ENCODE data around the gene IWS1. TPM values are rescaled to one million over a fixed set of nuclear protein-coding genes. Genes with fewer than 3 reads are reported as not detected.
"Not testable (repeated sequence)": the region's sequence is repeated elsewhere in the genome, so short reads cannot be mapped to it uniquely, and the experiment has no call there.

IWS1 gene
- total RNA-seq, 2 experiments from 2014 or later = 52.5 to 58.7 TPM

GRCh38 chr2:127545189-127545588 lies 18.9 kb upstream of the IWS1 start:
- no peak for DNase-seq
- Mint-ChIP-seq H3K4me1 (no peaks in the 10 kb centered on the region), H3K36me3 (no peaks in the 10 kb centered on the region), H3K27me3 (peaks cover 9% of the 10 kb centered on the region), H3K9me3 (no peaks in the 10 kb centered on the region), H3K27ac (no peak overlapping the region), H3K4me3 (no peak overlapping the region)

GRCh38 chr2:127543013-127543501 lies 16.8 kb upstream of the IWS1 start:
- H3K9me3 Mint-ChIP-seq, H3K27me3 Mint-ChIP-seq, H3K4me3 Mint-ChIP-seq, H3K27ac Mint-ChIP-seq, DNase-seq, H3K4me1 Mint-ChIP-seq, H3K36me3 Mint-ChIP-seq: not testable (repeated sequence)

GRCh38 chr2:127542231-127542630 lies 15.9 kb upstream of the IWS1 start:
- DNase-seq = no peak
- Mint-ChIP-seq H3K36me3 (no peaks in the 10 kb centered on the region), H3K4me1 (no peaks in the 10 kb centered on the region), H3K4me3 (no peak overlapping the region), H3K9me3 (no peaks in the 10 kb centered on the region), H3K27me3 (peaks cover 4% of the 10 kb centered on the region), H3K27ac (no peak overlapping the region)

- H3K27ac Mint-ChIP-seq = no peak overlapping the region
- no peak overlapping the region for H3K4me3 Mint-ChIP-seq
Measured at GRCh38 chr2:127541809-127542208, 15.5 kb upstream of the IWS1 start.

GRCh38 chr2:127537644-127538043 lies 11.4 kb upstream of the IWS1 start:
- no peak for DNase-seq
- Mint-ChIP-seq H3K4me1 (no peaks in the 10 kb centered on the region), H3K9me3 (no peaks in the 10 kb centered on the region), H3K27me3 (peaks cover 4% of the 10 kb centered on the region), H3K4me3 (no peak overlapping the region), H3K27ac (no peak overlapping the region), H3K36me3 (no peaks in the 10 kb centered on the region)

More at GRCh38 chr2:127541809-127542208, 15.5 kb upstream of the IWS1 start:
- Mint-ChIP-seq H3K27me3 (peaks cover 4% of the 10 kb centered on the region), H3K36me3 (no peaks in the 10 kb centered on the region), H3K9me3 (no peaks in the 10 kb centered on the region), H3K4me1 (no peaks in the 10 kb centered on the region)
- DNase-seq = no peak

GRCh38 chr2:127536707-127537541 lies 10.6 kb upstream of the IWS1 start:
- no peak overlapping the region for H3K4me3 Mint-ChIP-seq

GRCh38 chr2:127535918-127536317 lies 9.6 kb upstream of the IWS1 start:
- H3K4me1 Mint-ChIP-seq = no peaks in the 10 kb centered on the region
- H3K36me3 Mint-ChIP-seq = no peaks in the 10 kb centered on the region
- H3K4me3 Mint-ChIP-seq = no peak overlapping the region

More at GRCh38 chr2:127536707-127537541, 10.6 kb upstream of the IWS1 start:
- Mint-ChIP-seq H3K4me1 (no peaks in the 10 kb centered on the region), H3K27ac (no peak overlapping the region), H3K36me3 (no peaks in the 10 kb centered on the region), H3K27me3 (no peaks in the 10 kb centered on the region), H3K9me3 (no peaks in the 10 kb centered on the region)
- DNase-seq = no peak

GRCh38 chr2:127535422-127535901 lies 9.2 kb upstream of the IWS1 start, which contains the start of gene MYO7B:
Gene MYO7B (plus strand): TSS chr2:127535683. CDS start chr2:127559723, 24,040 bp downstream.
- Mint-ChIP-seq H3K4me3 (no peak within 1 kb of the TSS), H3K27ac (no peak within 1 kb of the TSS), H3K36me3 (no peaks in the 10 kb centered on the region), H3K4me1 (no peaks in the 10 kb centered on the region), H3K27me3 (no peaks in the 10 kb centered on the region), H3K9me3 (no peaks in the 10 kb centered on the region)
- DNase-seq = no peak

More at GRCh38 chr2:127535918-127536317, 9.6 kb upstream of the IWS1 start:
- Mint-ChIP-seq H3K27me3 (no peaks in the 10 kb centered on the region), H3K27ac (no peak overlapping the region), H3K9me3 (no peaks in the 10 kb centered on the region)
- no peak for DNase-seq

GRCh38 chr2:127532296-127532695 lies 6.0 kb upstream of the IWS1 start:
- Mint-ChIP-seq H3K36me3 (no peaks in the 10 kb centered on the region), H3K9me3 (no peaks in the 10 kb centered on the region)

GRCh38 chr2:127531221-127531648 lies 4.9 kb upstream of the IWS1 start:
- H3K27me3 Mint-ChIP-seq = no peaks in the 10 kb centered on the region
- H3K4me3 Mint-ChIP-seq = no peak overlapping the region
- H3K36me3 Mint-ChIP-seq = no peaks in the 10 kb centered on the region
- peaks cover 11% of the 10 kb centered on the region for H3K4me1 Mint-ChIP-seq
- H3K27ac Mint-ChIP-seq = no peak overlapping the region
- no peaks in the 10 kb centered on the region for H3K9me3 Mint-ChIP-seq
- DNase-seq = no peak

More at GRCh38 chr2:127532296-127532695, 6.0 kb upstream of the IWS1 start:
- no peak overlapping the region for H3K27ac Mint-ChIP-seq
- peaks cover 7% of the 10 kb centered on the region for H3K4me1 Mint-ChIP-seq
- DNase-seq = no peak
- H3K27me3 Mint-ChIP-seq = no peaks in the 10 kb centered on the region
- H3K4me3 Mint-ChIP-seq = no peak overlapping the region

GRCh38 chr2:127530245-127531140 lies 4.2 kb upstream of the IWS1 start:
- Mint-ChIP-seq H3K4me1 (peaks cover 11% of the 10 kb centered on the region), H3K9me3 (no peaks in the 10 kb centered on the region), H3K4me3 (no peak overlapping the region), H3K27me3 (no peaks in the 10 kb centered on the region), H3K27ac (no peak overlapping the region), H3K36me3 (no peaks in the 10 kb centered on the region)
- DNase-seq = no peak

- DNase-seq, H3K4me3 Mint-ChIP-seq, H3K36me3 Mint-ChIP-seq, H3K27me3 Mint-ChIP-seq, H3K27ac Mint-ChIP-seq, H3K9me3 Mint-ChIP-seq: not testable (repeated sequence)
- peaks cover 11% of the 10 kb centered on the region for H3K4me1 Mint-ChIP-seq
Measured at GRCh38 chr2:127529416-127529815, 3.1 kb upstream of the IWS1 start.

- DNase-seq = no peak
- H3K9me3 Mint-ChIP-seq = no peaks in the 10 kb centered on the region
- H3K27me3 Mint-ChIP-seq = no peaks in the 10 kb centered on the region
- H3K27ac Mint-ChIP-seq = no peak overlapping the region
- no peak overlapping the region for H3K4me3 Mint-ChIP-seq
- peaks cover 8% of the 10 kb centered on the region for H3K36me3 Mint-ChIP-seq
- peaks cover 17% of the 10 kb centered on the region for H3K4me1 Mint-ChIP-seq
Measured at GRCh38 chr2:127528487-127528886, 2.2 kb upstream of the IWS1 start.

- DNase-seq = no peak
- Mint-ChIP-seq H3K36me3 (peaks cover 13% of the 10 kb centered on the region), H3K9me3 (no peaks in the 10 kb centered on the region), H3K27me3 (no peaks in the 10 kb centered on the region), H3K4me1 (peaks cover 23% of the 10 kb centered on the region), H3K27ac (peak overlapping the region; percentile 96), H3K4me3 (peak overlapping the region; percentile 91)
Measured at GRCh38 chr2:127527001-127527804, 914 bp upstream of the IWS1 start.

Measured in activated naive CD8-positive, alpha-beta T cell treated with anti-CD3 and anti-CD28 coated beads for 36 hours (primary cell).